GM12874 (cell line): Measurements from ENCODE around the gene ATG3.

Source experiments
- CTCF ChIP-seq: IDR thresholded peaks from 2 replicates; pipeline ENCODE4 v1.5.1; 2011; ENCODE audit warnings: low read depth, mild to moderate bottlenecking, control low read depth, low read length, moderate library complexity; ENCODE audit not compliant: insufficient read depth

ATG3 gene

GRCh38 chr3:112492124-112492523 lies 69.6 kb downstream of the ATG3 start:
- no peak for TF ChIP-seq CTCF

- no peak for TF ChIP-seq CTCF
Measured at GRCh38 chr3:112491373-112491772, 70.4 kb downstream of the ATG3 start.

- no peak for TF ChIP-seq CTCF
Measured at GRCh38 chr3:112489674-112490479, 71.9 kb downstream of the ATG3 start.

- TF ChIP-seq CTCF: no peak
Measured at GRCh38 chr3:112486811-112487505, 74.8 kb downstream of the ATG3 start.

- no peak for TF ChIP-seq CTCF
Measured at GRCh38 chr3:112484352-112484751, 77.4 kb downstream of the ATG3 start.

- no peak for TF ChIP-seq CTCF
Measured at GRCh38 chr3:112482675-112483074, 79.1 kb downstream of the ATG3 start.
